GM12801 (cell line): ENCODE results near the gene TNPO2.

Experiments
- TF ChIP-seq, protein P1 (sequence below): IDR thresholded peaks from one replicate; pipeline ENCODE4 v1.5.1; 2011; ENCODE audit warnings: control low read depth; ENCODE audit not compliant: insufficient read length; ENCODE audit errors: extremely low read depth

Gene TNPO2

DNA sequence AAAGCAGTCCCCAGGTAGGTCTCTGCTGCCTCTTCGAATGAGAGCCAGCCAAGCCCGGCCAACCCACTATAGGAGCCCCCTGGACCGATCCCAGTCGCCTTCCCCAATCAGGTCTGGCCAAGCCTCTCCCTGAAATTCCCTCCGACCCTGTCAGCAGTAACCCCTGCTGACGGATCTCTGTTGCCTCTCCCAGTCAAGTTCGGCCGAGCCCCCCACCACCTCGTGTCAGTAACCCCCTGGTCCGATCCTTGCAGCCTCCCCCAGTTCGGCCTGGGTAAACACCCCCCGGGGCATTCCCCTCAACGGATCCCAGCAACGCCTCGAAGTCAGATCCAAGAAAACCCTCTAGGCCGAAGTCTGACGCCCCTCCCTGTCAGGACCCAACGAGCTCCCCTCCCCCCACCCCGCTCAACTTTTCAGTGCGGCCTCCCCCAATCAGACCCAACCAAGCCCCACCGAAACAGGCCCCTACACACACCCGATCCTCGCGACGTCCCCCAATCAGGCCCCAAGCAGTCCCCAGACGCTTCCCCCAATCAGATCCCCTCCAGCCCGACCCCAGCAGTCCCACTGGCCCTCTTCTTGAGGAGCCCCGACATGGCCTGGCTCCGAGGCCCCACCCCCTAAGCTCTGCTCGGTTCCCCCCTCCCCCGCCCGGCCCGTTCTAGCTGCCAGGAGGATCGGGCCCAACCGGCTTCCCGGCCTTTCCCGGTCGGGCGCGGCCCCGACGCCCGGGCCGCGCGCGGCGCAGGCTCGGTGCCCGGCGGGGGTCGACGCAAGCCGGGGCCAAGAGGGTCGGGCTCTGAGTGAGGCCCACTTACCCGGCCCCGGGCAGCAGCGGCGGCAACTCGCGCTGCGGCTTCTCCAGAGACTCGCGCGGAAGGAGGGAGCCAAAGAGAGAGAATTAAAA lies 1.8 kb downstream of the TNPO2 start:
- TF ChIP-seq, protein P1, sequence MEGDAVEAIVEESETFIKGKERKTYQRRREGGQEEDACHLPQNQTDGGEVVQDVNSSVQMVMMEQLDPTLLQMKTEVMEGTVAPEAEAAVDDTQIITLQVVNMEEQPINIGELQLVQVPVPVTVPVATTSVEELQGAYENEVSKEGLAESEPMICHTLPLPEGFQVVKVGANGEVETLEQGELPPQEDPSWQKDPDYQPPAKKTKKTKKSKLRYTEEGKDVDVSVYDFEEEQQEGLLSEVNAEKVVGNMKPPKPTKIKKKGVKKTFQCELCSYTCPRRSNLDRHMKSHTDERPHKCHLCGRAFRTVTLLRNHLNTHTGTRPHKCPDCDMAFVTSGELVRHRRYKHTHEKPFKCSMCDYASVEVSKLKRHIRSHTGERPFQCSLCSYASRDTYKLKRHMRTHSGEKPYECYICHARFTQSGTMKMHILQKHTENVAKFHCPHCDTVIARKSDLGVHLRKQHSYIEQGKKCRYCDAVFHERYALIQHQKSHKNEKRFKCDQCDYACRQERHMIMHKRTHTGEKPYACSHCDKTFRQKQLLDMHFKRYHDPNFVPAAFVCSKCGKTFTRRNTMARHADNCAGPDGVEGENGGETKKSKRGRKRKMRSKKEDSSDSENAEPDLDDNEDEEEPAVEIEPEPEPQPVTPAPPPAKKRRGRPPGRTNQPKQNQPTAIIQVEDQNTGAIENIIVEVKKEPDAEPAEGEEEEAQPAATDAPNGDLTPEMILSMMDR: no peak

DNA sequence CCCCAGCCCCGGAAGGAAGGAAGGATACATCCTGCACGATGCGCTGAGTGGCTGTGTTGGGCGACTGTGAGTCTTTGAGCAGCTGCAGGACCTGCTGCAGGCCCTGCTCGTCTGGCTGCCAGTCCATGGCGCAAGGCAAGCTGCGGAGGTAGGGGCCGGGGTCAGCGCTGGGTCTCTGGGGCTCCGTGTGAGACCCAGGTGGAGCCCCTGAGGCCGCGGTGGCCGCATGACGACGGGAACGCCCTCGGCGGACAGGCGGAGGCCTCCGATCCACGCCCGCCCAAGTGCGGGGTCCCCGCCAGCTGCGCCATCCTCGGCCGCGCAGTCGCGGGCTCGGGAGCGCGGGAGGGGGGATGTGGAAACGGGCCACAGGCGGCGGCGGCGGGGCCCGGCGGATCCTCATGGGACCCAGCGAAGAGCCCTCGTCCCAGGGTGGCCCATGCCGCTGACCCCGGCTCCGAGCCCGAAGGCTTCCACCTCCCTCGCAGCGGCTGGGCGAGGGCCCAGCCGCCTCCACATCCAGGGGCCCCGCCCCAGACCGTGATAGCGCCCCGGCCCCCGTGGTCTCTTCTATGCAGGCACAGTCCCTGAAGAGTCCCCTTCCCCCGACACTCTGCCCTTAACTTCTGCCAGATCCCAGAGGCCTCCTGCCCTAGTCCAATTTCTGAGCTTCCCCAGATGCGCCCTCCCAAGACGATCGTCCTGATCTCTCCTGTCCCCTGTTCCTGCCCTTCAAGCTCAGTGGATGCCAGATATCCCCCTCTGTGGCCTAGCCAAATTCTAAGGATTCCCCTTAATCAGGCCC lies 2.7 kb downstream of the TNPO2 start:
- TF ChIP-seq, protein P1: no peak

DNA sequence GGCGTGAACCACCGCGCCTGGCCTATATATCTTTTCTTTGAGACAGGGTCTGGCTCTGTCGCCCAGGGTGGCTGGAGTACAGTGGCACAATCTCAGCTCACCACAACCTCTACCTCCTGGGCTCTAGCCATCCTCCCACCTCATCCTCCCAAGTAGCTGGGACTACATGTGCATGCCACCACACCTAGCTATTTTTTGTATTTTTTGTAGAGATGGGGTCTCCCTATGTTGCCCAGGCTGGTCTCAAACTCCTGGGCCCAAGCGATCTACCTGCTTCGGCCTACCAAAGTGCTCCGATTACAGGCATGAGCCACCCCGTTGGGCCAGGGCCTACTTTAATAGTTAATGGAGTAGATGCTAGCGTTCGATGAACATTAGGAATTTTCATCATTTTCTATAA lies 3.4 kb downstream of the TNPO2 start:
- TF ChIP-seq, protein P1: no peak

DNA sequence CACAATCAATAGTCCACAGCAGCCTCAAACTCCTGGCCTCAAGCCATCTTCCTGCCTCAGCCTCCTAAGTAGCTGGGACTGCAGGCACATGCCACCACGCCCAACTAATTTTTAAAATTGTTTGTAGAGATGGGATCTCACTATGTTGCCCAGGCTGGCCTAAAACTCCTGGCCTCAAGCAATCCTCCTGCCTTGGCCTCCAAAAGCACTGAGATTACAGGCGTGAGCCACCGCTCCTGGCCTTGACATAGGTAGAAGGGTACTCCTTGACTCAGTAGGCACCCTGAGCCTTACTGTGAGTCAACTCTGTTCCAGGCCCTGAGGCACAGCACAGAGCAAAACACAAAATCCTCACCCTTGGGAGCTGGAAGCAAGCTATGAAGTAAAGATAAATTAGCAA lies 7.8 kb downstream of the TNPO2 start:
- TF ChIP-seq, protein P1: no peak

DNA sequence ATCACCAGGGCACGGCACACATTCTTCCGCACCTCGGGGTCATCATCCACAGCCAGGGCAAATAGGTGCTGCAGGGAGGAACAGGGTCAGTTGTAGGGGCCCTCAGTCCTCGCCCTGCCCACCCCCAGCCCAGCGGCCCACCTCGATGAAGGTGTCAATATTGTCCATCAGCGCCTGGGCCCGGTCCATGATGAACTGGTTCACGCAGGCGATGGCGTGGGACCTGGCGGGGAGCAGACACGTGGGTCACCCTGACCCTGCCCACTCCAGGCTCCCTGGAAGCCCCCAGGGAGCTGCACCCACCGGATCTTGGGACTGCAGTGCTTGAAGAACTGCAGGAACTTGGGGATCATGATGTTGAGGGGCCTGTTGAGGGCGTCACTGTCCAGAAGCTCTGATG lies 8.6 kb downstream of the TNPO2 start:
- TF ChIP-seq, protein P1: no peak

DNA sequence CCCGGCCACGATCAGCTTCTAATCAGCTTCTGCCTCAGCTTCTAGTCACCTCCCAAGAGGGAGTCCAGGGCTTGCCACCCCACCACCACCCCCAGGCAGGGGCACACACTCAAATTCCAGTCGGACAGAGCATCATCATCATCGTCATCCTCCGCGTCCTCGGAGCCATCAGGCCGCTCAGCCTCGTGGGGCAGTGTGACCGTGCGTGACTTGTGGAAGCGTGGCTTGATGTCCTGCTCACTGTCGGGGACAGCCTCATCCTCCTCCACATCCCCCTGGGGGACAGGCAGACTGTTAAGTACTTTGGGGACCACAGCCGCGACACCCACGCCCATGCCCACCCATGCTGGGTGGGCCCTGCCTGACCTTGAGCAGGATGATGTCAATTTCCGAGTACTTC lies 12.5 kb downstream of the TNPO2 start:
- TF ChIP-seq, protein P1: no peak

DNA sequence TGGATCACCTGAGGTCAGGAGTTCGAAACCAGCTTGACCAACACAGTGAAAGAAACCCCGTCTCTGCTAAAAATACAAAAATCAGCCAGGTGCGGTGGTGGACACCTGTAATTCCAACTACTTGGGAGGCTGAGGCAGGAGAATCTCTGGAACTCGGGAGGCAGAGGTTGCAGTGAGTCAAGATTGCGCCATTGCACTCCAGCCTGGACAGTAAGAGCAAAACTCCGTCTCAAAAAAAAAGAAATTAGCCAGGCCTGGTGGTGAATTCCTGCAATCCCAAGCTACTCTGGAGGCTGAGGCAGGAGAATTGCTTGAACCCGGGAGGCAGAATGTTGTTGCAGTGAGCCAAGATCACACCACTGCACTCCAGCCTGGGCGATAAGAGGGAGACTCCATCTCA lies 15.1 kb downstream of the TNPO2 start:
- TF ChIP-seq, protein P1: no peak
